Erythroblast (primary cell): Measurements from ENCODE around the gene BPHL.

Source experiments
- GATA1 ChIP-seq: IDR thresholded peaks from 2 replicates; pipeline ENCODE4 v1.6.1; 2011; ENCODE audit warnings: low read depth, mild to moderate bottlenecking, control low read depth, low read length, moderate library complexity
- POLR2A ChIP-seq: IDR thresholded peaks from 2 replicates; pipeline ENCODE4 v1.6.1; 2011; ENCODE audit warnings: mild to moderate bottlenecking, low read length

- TF ChIP-seq POLR2A (no peak), GATA1 (no peak)
Observed at GRCh38 chr6:3109761-3110160, 8.8 kb upstream of the BPHL start.
